BE2C (cell line): ENCODE measurements around the gene TRIM31.

Experiments
- DNase-seq: peaks from one replicate; pipeline ENCODE4 v3.0.0-alpha.2; 2020
- H3K27me3 ChIP-seq: fragments of 250-450 bp; sonication (Bioruptor Pico); 2 replicates; pipeline ENCODE4 v1.5.1; 2020; ENCODE audit warnings: mild to moderate bottlenecking
- H3K36me3 ChIP-seq: fragments of 250-450 bp; sonication (Bioruptor Pico); 2 replicates; pipeline ENCODE4 v1.5.1; 2020; ENCODE audit warnings: mild to moderate bottlenecking
- H3K4me1 ChIP-seq: fragments of 250-450 bp; sonication (Bioruptor Pico); 2 replicates; pipeline ENCODE4 v1.5.1; 2020
- H3K4me3 ChIP-seq: 2 replicates; pipeline ENCODE4 v1.5.1; 2011; ENCODE audit warnings: low read depth, low read length
- H3K9me3 ChIP-seq: fragments of 250-450 bp; sonication (Bioruptor Pico); 2 replicates; pipeline ENCODE4 v1.5.1; 2020
- CTCF ChIP-seq: IDR thresholded peaks from 2 replicates; pipeline ENCODE4 v1.5.1; 2012; ENCODE audit warnings: mild to moderate bottlenecking, low read depth, low read length

TRIM31 gene

GRCh38 chr6:30101444-30102413 lies 11.2 kb downstream of the TRIM31 start:
- Histone ChIP-seq H3K4me1 (peaks cover 4% of the 10 kb centered on the region; the same call in 1 of the 2 replicates), H3K36me3 (no peaks in the 10 kb centered on the region), H3K27me3 (peaks cover 77% of the 10 kb centered on the region), H3K4me3 (peak overlapping the region; percentile 42), H3K9me3 (no peaks in the 10 kb centered on the region)
- peak; percentile 89 for DNase-seq
- TF ChIP-seq CTCF, result no peak

GRCh38 chr6:30100585-30101443 lies 12.1 kb downstream of the TRIM31 start:
- Histone ChIP-seq H3K27me3 (peaks cover 79% of the 10 kb centered on the region), H3K4me1 (peaks cover 4% of the 10 kb centered on the region; the same call in 1 of the 2 replicates)

GRCh38 chr6:30100154-30100553 lies 12.7 kb downstream of the TRIM31 start:
- no peak for TF ChIP-seq CTCF
- Histone ChIP-seq H3K27me3 (peaks cover 82% of the 10 kb centered on the region), H3K4me1 (peaks cover 4% of the 10 kb centered on the region; the same call in 1 of the 2 replicates), H3K4me3 (no peak overlapping the region), H3K9me3 (no peaks in the 10 kb centered on the region), H3K36me3 (no peaks in the 10 kb centered on the region)
- no peak for DNase-seq

More at GRCh38 chr6:30100585-30101443, 12.1 kb downstream of the TRIM31 start:
- H3K9me3 ChIP-seq, result no peaks in the 10 kb centered on the region
- DNase-seq, result no peak
- H3K4me3 ChIP-seq, result no peak overlapping the region
- no peak for TF ChIP-seq CTCF
- no peaks in the 10 kb centered on the region for H3K36me3 ChIP-seq

GRCh38 chr6:30097902-30098768 lies 14.8 kb downstream of the TRIM31 start:
- Histone ChIP-seq H3K9me3 (no peaks in the 10 kb centered on the region), H3K4me3 (no peak overlapping the region), H3K36me3 (no peaks in the 10 kb centered on the region), H3K27me3 (peaks cover 83% of the 10 kb centered on the region), H3K4me1 (no peaks in the 10 kb centered on the region)
- no peak for TF ChIP-seq CTCF
- DNase-seq, result no peak

- DNase-seq, result no peak
- no peaks in the 10 kb centered on the region for H3K36me3 ChIP-seq
- H3K27me3 ChIP-seq, result peaks cover 91% of the 10 kb centered on the region
- H3K4me3 ChIP-seq, result no peak overlapping the region
- H3K4me1 ChIP-seq, result no peaks in the 10 kb centered on the region
- H3K9me3 ChIP-seq, result no peaks in the 10 kb centered on the region
- TF ChIP-seq CTCF, result no peak
Observed at GRCh38 chr6:30096829-30097228, 16.1 kb downstream of the TRIM31 start.
